Stimulated activated CD4-positive, alpha-beta T cell treated with anti-CD3 and anti-CD28 coated beads, TNF-alpha, amount 100 ng/mL, for 1 hour (primary cell): ENCODE results near the gene ITGB7.
"Not testable (repeated sequence)": the region's sequence is repeated elsewhere in the genome, so short reads cannot be mapped to it uniquely, and the experiment has no call there.

Source experiments
- DNase-seq, 3 donors: peaks; one replicate each; pipeline ENCODE4 v3.0.0-alpha.2; 2020; ENCODE audit warnings: low read depth in 3 of 3, low spot score in 1 of 3

ITGB7 gene

DNA sequence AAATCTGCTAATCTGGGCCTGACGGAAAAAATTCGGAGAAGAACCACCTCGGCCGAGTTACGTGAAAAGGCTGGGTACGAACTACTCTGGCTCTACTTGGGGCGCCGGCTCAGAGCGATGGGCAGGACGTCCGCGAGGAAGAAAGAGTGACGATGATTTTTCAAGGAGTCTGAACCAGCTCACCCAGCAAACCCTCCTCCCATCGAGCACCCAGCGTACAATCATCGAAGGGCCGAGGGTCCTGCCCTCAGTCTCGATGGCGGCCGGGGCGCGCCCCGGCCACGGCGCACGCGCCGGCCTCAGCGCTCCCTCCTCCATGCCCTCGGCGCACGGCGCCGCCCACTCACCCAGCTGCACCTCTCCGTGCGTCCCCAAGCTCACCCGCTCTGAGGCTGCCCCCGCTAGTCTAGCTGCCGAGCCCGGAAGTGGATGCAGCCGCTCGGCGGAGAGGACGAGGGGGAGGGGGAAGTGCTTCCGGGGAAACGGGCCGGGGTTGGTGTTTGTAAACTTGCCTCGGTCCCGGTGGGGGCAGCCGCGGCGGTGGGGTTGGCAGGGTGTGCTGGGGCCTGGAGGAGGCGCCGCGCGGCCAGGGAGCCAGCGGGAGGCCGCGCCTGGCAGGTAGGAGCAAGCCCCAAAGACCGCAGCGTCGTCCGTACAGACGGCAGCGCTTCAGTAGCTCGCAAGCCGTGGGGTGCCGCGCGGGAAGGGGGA is 26.7 kb downstream of the ITGB7 start, which contains the start of the genes CSAD and ZNF740:
TSS of gene CSAD (minus strand) at position 706 of the 711 bp plus-strand sequence. CDS start 7,455 bp downstream, outside the sequence.
TSS of gene ZNF740 (plus strand) at position 503 of the 711 bp plus-strand sequence. CDS start 1,262 bp downstream, outside the sequence.
- peak; percentile 92 to 96 (median 95) for DNase-seq

DNA sequence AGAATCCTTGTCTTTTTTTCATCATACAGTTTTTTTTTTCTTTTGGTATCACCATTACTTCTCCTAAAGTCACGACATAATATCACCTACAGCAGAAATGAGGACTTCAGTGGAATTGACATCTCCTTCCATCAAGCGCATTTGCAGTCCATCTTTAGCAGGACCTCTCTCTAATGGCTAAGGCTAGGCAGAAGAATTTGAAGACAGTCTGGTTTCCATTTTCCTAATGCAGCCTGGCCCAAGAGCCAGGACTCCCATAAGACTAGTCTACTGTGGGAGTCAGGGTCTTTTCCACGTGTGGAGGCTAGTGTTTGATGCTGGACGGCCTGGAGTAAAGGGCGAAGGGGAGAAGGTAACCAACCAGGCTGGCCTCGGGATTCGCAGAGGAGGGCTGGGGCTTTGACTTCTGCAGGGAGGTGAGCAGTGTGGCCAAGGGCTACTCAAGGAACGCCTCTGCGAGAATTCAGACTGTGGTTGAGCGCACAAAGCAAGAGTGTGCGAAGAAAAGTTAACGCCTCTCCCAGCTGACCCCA is 27.3 kb downstream of the ITGB7 start:
- no peak for DNase-seq

DNA sequence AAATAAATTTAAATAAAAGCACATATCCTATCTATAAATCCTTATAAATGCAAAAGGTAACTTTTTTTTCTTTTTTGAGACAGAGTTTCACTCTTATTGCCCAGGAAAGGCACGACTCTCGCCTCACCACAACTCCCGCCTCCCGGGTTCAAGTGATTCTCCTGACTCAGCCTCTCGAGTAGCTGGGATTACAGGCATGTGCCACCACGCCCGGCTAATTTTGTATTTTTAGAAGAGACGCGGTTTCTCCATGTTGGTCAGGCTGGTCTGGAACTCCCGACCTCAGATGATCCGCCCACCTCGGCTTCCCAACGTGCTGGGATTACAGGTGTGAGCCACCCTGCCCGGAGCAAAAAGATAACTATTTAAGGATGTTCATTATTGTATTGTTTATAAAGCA is 28.2 kb downstream of the ITGB7 start:
- DNase-seq = not testable (repeated sequence)

DNA sequence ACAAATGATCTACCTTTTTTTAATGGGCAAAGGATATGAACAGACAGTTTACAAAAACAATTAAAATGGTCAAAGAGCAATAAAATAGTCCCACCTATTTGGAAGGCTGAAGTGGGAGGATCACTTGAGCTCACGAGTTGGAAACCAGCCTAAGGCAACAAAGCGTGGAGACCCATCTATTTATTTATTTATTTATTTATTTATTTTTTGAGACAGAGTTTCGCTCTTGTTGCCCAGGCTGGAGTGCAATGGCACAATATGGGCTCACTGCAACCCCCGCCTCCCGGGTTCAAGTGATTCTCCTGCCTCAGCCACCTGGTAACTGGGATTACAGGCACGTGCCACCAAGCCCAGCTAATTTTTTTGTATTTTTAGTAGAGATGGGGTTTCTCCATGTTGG is 29.6 kb downstream of the ITGB7 start:
- DNase-seq = not testable (repeated sequence)

DNA sequence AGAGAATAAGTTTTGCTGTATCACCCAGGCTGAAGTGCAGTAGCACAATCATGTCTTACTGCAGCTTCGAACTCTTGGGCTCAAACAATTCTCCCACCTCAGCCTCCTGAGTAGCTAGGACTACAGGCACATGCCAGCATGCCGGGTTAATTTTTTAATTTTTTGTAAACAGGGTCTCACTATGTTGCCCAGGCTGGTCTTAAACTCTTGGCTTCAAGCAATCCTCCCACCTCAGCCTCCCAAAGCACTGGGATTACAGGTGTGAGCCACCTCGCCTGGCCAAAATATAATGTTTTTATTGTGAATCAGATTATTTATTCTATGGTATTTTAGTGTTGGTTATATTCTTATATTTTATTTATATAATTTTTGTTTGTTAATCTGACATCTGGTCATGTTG is 30.3 kb downstream of the ITGB7 start:
- no peak for DNase-seq

DNA sequence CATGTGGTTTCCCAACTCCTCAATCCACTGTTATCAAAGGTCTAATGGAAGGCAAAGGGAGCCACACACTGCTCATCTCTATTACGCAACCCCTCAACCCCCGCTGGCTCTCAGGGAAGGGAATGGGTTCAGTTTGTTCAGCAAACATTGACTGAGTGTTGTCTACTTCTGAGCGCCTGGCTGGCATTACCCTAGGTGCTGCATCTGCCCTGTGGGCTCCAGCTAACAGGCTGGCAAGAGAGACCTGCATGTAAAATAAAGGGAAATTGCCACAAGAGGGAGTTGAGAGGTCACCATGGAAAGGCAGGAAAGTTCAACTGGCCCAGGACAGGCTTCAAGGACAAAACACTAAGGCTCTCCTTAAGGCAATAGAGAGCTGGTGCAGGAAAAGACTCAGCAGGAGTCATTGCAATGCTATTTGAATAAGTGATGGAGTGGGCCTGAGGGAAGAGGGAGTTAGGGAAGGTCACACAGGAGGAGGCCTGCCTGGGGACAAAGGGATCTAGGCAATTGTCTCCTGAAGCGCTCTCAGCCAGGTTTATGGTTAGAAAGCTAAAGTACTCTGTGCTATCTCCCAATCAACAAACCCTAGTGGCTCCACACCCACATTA is 32.1 kb downstream of the ITGB7 start:
- DNase-seq = no peak

DNA sequence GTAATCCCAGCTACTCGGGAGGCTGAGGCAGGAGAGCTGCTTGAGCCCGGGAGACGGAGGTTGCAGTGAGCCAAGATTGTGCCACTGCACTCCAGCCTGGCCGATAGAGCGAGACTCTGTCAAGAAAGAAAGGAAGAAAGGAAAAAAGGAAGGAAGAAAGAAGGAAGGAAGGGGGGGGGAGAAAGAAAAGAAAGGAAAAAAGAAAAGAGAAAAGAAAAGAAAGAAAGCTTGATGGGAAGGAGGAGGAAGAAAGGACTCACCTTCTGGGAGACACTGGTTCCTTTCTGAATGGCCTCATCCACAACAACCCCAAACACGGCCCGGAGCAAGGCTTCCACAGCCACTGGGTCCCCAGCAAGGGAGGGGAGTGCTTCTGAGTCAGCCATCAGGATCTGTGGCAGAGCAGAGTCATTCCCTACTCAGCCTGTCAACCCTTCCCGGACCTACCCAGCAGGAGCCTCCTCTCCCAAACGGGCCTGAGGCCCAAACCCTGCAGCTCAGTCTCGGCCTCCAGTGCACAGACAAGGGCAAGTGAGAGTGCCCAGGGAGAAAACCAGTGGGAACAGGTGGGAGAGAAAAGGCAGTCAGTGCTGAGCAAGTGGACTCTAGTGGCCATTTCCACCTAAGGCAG is 33.9 kb downstream of the ITGB7 start:
- DNase-seq = no peak

DNA sequence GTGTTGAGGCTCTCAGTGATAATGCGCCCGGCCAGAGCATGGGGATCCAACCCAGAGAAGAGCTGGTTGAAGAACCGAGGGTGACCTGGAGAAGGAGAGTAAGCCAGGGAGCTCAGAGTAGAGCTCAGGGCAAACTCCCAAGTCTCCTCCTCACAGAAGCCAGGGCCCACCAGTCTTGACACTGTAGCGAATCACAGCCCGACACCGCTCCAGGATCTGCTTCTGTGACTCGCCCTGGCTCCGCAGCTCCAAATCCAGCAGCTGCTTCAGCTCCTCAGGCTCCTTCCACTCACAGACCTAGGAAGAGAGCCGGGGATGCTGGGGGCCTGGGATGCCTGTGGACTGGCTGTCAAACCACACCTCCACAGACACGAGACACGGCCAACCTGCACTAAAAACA is 34.7 kb downstream of the ITGB7 start:
- no peak for DNase-seq

DNA sequence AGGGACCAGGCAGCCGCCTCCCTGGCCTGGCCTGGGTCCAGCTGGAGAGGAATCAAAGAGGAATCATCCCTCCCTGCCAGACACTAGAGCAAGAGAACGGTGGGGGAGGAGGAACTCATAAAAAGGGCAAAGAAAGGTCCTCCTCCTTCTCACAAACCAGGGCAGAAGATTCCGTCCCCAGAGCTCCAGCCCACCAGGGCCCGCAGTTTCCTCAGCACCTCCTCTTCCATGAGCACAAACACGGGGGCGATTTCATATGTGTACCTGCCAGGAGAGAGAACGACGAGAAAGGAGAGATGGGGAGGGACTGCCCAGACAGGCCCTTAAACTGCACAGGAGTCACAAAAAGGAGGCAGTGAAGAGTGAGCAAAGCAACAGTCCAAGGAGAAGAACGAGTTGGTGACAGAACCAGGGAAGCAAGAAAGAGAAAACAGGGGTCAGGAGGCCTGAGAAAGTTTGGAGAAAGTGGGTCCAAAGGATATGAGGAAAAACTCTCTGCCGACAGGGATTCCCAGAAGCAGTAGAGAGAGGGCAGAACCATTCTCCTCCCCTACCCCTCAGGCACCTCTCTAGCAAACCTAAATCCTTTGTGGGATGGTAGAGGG is 35.2 kb downstream of the ITGB7 start:
- no peak for DNase-seq

DNA sequence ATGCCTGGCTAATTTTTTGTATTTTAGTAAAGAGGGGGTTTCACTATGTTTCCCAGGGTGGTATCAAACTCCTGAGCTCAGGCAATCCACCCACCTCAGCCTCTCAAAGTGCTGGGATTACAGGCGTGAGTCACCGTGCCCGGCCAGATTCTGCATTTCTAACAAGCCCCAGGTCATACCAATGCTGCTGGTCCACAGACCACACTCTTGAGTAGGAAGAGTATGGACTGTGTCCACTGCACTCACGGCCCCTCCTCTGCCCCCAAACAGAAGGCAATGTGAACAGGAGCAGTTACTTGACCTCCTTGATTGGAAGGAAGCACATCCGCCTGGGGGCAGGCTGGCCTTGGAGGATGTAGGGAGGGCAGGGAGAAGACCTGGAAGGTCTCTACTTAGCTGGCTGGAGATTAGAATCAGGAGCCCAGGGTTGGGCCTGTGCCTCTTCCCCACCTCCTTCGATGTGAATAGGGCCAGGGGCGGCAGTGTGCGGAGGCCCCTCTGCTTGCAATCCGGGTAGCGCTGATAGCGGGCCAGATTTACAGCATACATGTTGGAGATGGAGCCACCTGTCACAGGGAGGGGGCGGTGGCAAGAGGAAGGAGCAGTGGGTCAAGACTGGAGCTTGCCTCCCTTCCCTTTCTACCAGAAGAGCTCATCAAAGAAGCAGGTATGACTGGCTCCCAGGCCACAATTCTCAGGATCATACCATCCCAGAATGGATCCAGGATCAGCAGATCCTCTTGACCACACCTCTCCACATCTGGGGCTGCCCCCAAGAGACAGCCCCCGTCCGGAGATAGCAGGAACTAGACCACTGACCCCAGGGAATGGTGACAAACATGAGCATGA is 36.0 kb downstream of the ITGB7 start:
- DNase-seq = no peak

DNA sequence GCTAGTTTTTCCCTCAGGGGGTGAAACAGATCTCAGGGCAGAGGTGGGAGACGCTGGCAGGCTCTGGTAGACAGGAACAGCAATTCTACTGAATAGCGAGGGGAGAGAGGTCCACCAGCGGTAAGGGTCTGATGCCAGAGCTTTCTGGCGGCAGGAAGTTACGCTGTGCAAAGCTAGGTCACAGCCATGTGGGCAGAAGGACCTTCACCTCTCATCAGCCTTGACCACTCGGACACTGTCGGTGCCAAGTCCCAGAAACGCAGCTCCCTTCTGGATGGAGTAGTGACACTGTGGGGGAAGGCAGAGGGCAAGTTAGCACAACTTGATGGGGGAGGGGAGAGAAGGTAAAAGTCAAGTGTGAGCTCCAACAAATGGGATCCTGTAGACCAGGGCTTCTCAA is 36.8 kb downstream of the ITGB7 start:
- no peak for DNase-seq

DNA sequence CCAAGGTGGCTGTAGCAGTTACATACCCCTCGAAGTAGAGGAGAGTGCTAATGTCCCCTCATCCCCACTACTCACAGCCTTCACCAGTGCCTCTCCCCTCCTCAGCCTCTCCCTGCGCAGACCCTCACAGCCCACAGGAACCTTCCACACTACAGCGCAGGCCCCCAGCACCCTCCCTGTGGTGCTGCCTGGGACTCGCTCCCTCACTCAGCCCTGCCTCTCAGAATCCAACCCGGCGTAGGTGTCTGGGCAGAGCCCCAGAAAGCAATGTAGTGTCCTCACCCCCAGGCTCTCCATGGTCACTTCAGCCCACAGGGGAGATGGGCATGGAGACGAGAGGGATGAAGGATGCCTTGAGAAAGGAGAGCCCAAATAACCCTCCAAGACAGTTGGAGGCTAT is 37.4 kb downstream of the ITGB7 start:
- no peak for DNase-seq

DNA sequence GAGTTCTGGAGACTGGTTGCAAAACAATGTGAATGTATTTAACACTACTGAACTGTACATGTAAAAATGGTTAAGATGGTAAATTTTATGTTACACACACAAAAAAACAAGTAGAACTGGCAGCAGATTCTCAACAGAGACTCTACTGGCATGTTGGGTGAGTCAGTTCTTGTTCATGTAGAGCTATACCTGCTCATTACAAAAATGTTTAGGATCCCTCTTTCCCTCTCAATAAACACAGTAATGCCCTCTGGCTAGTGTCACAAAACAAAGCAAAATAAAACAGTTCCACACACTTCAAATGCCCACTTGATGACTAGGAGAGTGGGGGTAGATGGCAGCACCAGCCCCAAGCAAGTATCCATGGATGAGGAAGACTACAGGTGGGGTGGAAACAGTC is 40.2 kb downstream of the ITGB7 start:
- DNase-seq = no peak

DNA sequence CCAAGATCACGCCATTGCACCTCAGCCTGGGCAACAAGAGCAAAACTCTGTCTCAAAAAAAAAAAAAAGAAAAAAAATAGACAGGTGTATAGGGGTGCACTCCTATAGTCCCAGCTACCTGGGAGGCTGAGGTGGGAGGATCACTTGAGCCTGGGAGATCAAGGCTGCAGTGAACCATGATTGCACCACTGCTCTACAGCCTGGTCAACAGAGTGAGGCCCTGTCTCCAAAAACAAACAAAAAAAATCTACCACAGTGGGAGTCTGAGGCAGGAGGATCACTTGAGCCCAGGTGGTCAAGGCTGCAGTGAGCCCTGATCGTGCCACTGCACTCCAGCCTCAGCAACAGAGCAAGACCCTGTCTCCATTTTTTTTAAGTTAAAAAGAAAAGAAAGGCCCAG is 44.0 kb downstream of the ITGB7 start:
- not testable (repeated sequence) for DNase-seq

DNA sequence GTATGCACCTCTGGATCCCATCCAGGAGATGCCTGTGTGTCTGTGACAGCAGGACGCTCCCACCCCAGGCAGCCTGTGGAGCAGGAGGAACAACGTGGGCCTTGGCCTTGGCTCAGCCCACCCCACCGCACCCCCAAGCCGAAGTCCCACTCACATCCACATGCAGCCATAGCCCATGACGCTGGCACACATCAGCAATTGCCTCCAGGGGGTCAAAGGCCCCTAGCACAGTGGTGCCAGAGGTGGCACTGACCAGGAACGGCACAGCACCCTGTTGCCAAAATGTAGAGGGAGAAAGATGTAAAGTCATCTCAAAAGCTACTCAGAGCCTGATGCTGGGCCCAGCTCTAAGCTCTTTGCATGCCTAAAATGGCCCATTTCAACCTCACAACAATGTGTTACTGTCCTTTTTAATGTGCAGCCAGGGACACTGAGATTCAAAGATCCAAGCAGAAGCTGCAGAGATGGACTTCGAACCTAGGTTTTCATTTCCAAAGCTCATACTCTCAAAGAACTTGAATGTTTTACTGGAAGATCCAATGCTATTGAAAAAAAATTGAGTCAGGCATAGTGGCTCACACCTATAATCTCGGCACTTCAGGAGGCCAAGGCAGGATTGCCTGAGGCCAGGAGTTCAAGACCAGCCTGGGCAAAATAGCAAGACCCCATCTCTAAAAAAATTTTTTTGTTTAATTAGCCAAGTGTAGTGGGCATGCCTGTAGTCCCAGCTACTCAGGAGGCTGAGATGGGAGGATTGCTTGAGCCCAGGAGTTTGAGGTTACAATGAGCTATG is 45.7 kb downstream of the ITGB7 start:
- DNase-seq = no peak

DNA sequence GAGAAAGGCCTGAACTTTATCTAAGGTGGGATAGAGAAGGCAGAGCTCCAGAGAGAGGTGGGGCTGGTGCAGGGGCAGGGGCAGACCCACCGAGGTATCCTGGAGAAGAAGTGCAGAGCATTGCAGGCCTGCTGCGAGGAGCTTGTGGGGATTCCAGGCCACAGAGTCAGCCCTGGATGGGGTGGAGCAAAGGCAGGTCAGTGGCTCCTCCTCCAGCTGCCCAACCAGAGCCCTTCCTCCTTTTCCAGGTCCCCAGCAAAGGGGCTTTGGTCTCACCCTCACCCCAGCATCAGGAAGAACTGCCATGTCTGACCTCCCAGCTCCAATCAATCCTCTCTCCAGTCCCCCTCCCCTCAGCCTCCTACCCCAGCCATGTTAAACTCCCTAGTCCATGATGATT is 46.4 kb downstream of the ITGB7 start:
- no peak for DNase-seq

DNA sequence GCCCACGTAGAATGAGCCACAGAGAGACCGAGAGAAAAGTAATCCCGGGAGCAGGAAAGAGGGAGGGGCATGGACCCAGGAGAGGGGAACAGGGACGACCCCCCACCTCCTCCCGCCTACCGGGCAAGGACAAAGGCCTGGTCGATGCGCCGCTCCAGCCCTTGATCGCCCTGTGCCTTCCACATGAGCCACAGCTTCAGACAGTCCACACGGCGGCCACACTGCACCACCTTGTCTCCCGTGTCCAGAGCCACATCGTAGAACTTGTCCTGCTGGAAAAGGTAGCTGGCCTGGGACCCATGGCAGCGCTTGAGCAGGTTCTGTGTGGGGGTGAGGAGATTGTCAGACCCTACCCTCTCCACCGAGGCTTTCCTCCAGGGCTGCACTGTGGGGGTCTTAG is 47.1 kb downstream of the ITGB7 start:
- no peak for DNase-seq

DNA sequence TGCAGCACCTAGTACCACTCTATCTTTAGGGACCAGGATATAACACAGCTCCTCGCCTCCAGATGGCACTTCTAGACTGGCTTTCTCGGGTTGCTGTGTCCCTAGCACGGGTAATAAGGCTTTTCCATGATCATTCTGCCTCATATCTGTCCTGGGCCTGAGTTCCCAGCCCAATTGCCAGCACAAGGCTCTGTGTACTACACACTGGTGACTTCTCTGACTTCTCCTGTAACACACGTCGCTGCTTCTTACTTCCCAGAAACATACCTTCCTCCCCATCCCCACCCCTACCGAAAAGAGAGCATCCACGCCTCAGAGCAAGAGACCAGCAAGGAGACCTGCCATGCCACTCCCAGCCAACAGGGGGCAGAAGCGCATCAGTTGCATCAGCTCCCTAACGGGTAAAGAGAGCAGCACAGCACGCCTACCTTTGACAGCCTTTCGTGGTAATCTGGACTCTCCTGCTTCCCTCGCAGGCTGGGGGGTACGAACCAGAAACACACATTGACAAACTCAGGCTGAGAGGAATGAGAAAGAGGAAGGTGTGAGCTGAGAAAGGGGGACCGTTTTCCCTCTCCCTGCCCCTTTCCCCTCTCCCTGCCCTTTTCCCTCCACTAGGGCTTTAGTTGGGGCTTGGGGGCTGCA is 47.7 kb downstream of the ITGB7 start:
- peak; percentile 74 to 85 (median 78) for DNase-seq

DNA sequence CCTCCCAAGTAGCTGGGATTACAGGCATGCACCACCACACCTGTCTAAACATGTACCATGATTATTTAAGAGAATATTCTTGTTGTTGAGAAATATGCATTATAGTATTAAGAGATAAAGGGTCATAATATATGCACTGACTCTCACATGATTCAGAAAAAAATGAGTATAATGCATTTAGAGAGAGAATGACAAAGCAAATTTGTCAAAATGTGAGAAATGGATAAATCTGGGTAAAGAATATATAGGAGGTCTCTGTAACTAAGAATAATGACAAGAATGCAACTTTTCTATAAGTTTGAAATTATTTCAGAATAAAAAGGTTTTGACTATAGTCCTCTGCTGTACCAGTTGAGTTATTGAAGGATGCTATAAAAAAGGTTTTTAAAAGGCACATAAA is 54.7 kb downstream of the ITGB7 start:
- DNase-seq = no peak
